H1 (cell line): ENCODE data around the gene VAMP4. TPM values are rescaled to one million over a fixed set of nuclear protein-coding genes. Genes with fewer than 3 reads are reported as not detected.

Experiments used
- CTCF ChIA-PET: fragments of 300-600 bp; sonication (Branson Sonifier 250); formaldehyde crosslinking; loops from one replicate; lab custom pipeline; 2021; ENCODE audit not compliant: partially characterized antibody; lab: Charles Lee
- POLR2A ChIA-PET: fragments of 300-600 bp; sonication (Branson Sonifier 250); formaldehyde crosslinking; loops from one replicate; lab custom pipeline; 2021; ENCODE audit warnings: inconsistent platforms; ENCODE audit not compliant: partially characterized antibody; lab: Charles Lee
- DNase-seq, 2 experiments: peaks; one replicate each; pipeline versions ENCODE4 v3.0.0 to v3.0.0-alpha.2; 2010 to 2022; ENCODE audit warnings: low spot score in 2 of 2, low read depth in 1 of 2, mixed read lengths in 1 of 2
- FAIRE-seq: peaks from 2 replicates; lab custom pipeline; 2011; peaks lifted over from hg19 to GRCh38; lab: Jason Lieb, UNC
- H2AFZ ChIP-seq: 2 replicates; pipeline ENCODE4 v1.8.1; 2012; ENCODE audit warnings: low read length, inconsistent platforms
- H2AK5ac ChIP-seq: 2 replicates; pipeline ENCODE4 v1.6.1; 2013; ENCODE audit warnings: low read depth, low read length
- H2BK120ac ChIP-seq: replicated peaks from 2 replicates; pipeline ENCODE3; 2013; ENCODE audit warnings: low read depth, low read length, inconsistent platforms
- H2BK12ac ChIP-seq: 2 replicates; pipeline ENCODE4 v1.6.1; 2013; ENCODE audit warnings: low read depth, low read length
- H2BK15ac ChIP-seq: 2 replicates; pipeline ENCODE4 v1.6.1; 2013; ENCODE audit warnings: low read length
- H2BK20ac ChIP-seq: 2 replicates; pipeline ENCODE4 v1.6.1; 2013; ENCODE audit warnings: low read length
- H2BK5ac ChIP-seq: 2 replicates; pipeline ENCODE4 v1.6.1; 2013; ENCODE audit warnings: low read depth, low read length
- H3K14ac ChIP-seq: 2 replicates; pipeline ENCODE4 v1.6.1; 2013; ENCODE audit warnings: inconsistent platforms; ENCODE audit not compliant: insufficient read length
- H3K18ac ChIP-seq: 2 replicates; pipeline ENCODE4 v1.6.1; 2013; ENCODE audit warnings: low read length; ENCODE audit errors: extremely low read depth
- H3K23ac ChIP-seq: 2 replicates; pipeline ENCODE4 v1.6.1; 2013; ENCODE audit warnings: inconsistent platforms; ENCODE audit not compliant: insufficient read length
- H3K23me2 ChIP-seq: 2 replicates; pipeline ENCODE4 v1.6.1; 2013; ENCODE audit warnings: low read depth, low read length
- H3K27ac ChIP-seq: 2 replicates; pipeline ENCODE4 v1.6.1; 2011; ENCODE audit warnings: low read depth, low read length, inconsistent platforms
- H3K27me3 ChIP-seq, 4 experiments: replicated peaks in 1 of 4; 1 replicate in 1 of 4; 2 replicates in 3 of 4; pipeline versions ENCODE4 v1.6.1 to v1.8.1; 2011 to 2013; ENCODE audit warnings: low read length in 3 of 4, mild to moderate bottlenecking in 3 of 4, inconsistent platforms in 2 of 4, mixed read lengths in 2 of 4, moderate library complexity in 1 of 4; ENCODE audit not compliant: control insufficient read depth in 3 of 4, insufficient read depth in 3 of 4; ENCODE audit errors: extremely low read depth in 1 of 4
- H3K36me3 ChIP-seq, 4 experiments: 2 replicates each; pipeline versions ENCODE4 v1.6.1 to v1.8.1; 2011 to 2013; ENCODE audit warnings: mild to moderate bottlenecking in 4 of 4, low read length in 3 of 4, moderate library complexity in 2 of 4, control low read depth in 1 of 4, inconsistent platforms in 1 of 4; ENCODE audit not compliant: insufficient read depth in 4 of 4, control insufficient read depth in 2 of 4
- H3K4ac ChIP-seq: replicated peaks from 2 replicates; pipeline ENCODE3; 2013; ENCODE audit warnings: low read length, low read depth, mixed read lengths, inconsistent platforms; ENCODE audit not compliant: insufficient read length
- H3K4me1 ChIP-seq, 4 experiments: replicated peaks in 1 of 4; 1 replicate in 1 of 4; 2 replicates in 3 of 4; pipeline versions ENCODE4 v1.6.1 to v1.8.1; 2011 to 2013; ENCODE audit warnings: low read length in 3 of 4, inconsistent platforms in 2 of 4, mixed read lengths in 1 of 4; ENCODE audit not compliant: insufficient read depth in 4 of 4, control insufficient read depth in 3 of 4
- H3K4me2 ChIP-seq, 2 experiments: 2 replicates each; pipeline versions ENCODE4 v1.6.1 to v1.8.1; 2011 to 2013; ENCODE audit warnings: low read depth in 2 of 2, low read length in 2 of 2, control low read depth in 1 of 2, inconsistent platforms in 1 of 2, mild to moderate bottlenecking in 1 of 2; ENCODE audit not compliant: insufficient read depth in 1 of 2
- H3K4me3 ChIP-seq, 4 experiments: fragments of 200-600, 300-600 bp in 1 of 4; sonication (generic), shearing (Covaris generic), sonication (Bioruptor Twin) in 1 of 4; 2 replicates each; pipeline versions ENCODE4 v1.5.1 to v1.8.1; 2011 to 2016; ENCODE audit warnings: low read length in 4 of 4, low read depth in 3 of 4, control low read depth in 2 of 4, inconsistent platforms in 2 of 4, mild to moderate bottlenecking in 2 of 4, mixed read lengths in 1 of 4, moderate library complexity in 1 of 4; ENCODE audit not compliant: insufficient read depth in 2 of 4; ENCODE audit errors: extremely low read depth in 1 of 4
- H3K56ac ChIP-seq: replicated peaks from 2 replicates; pipeline ENCODE3; 2013; ENCODE audit warnings: low read depth, mild to moderate bottlenecking, mixed read lengths, low read length, inconsistent platforms; ENCODE audit not compliant: insufficient read length
- H3K79me1 ChIP-seq: 2 replicates; pipeline ENCODE4 v1.6.1; 2013; ENCODE audit warnings: low read depth, low read length, control low read depth
- H3K79me2 ChIP-seq, 2 experiments: 2 replicates each; pipeline versions ENCODE4 v1.6.1 to v1.8.1; 2012 to 2013; ENCODE audit warnings: low read length in 2 of 2, mild to moderate bottlenecking in 2 of 2, inconsistent platforms in 1 of 2; ENCODE audit not compliant: insufficient read depth in 2 of 2, control insufficient read depth in 1 of 2
- H3K9ac ChIP-seq, 4 experiments: replicated peaks in 1 of 4; 1 replicate in 1 of 4; 2 replicates in 3 of 4; pipeline versions ENCODE4 v1.6.1 to v1.8.1; 2011 to 2013; ENCODE audit warnings: low read depth in 3 of 4, low read length in 3 of 4, control low read depth in 2 of 4, mild to moderate bottlenecking in 2 of 4, moderate library complexity in 2 of 4, inconsistent platforms in 1 of 4; ENCODE audit errors: extremely low read depth in 1 of 4
- H3K9me3 ChIP-seq, 2 experiments: 2 replicates each; pipeline versions ENCODE4 v1.6.1 to v1.8.1; 2012 to 2013; ENCODE audit warnings: mild to moderate bottlenecking in 2 of 2, moderate library complexity in 2 of 2, control low read depth in 1 of 2, inconsistent platforms in 1 of 2, low read depth in 1 of 2, low read length in 1 of 2, mixed read lengths in 1 of 2; ENCODE audit not compliant: insufficient read depth in 2 of 2
- H4K20me1 ChIP-seq, 2 experiments: replicated peaks in 1 of 2; 2 replicates each; pipeline versions ENCODE3 to v1.8.1; 2011 to 2013; ENCODE audit warnings: inconsistent platforms in 2 of 2, low read length in 2 of 2, mild to moderate bottlenecking in 1 of 2; ENCODE audit not compliant: insufficient read depth in 2 of 2, control insufficient read depth in 1 of 2
- H4K5ac ChIP-seq: 2 replicates; pipeline ENCODE4 v1.6.1; 2013; ENCODE audit warnings: low read length, low read depth, mixed read lengths, inconsistent platforms; ENCODE audit not compliant: insufficient read length
- H4K8ac ChIP-seq: 2 replicates; pipeline ENCODE4 v1.8.0; 2013; ENCODE audit warnings: mild to moderate bottlenecking, moderate library complexity, low read length, inconsistent platforms; ENCODE audit not compliant: insufficient read depth; ENCODE audit errors: extremely low read depth
- H4K91ac ChIP-seq: replicated peaks from 2 replicates; pipeline ENCODE3; 2013; ENCODE audit warnings: low read length, mixed read lengths, inconsistent platforms; ENCODE audit not compliant: insufficient read length
- ATF3 ChIP-seq: IDR thresholded peaks from 2 replicates; pipeline ENCODE4 v1.6.1; 2011; ENCODE audit warnings: low read depth, mild to moderate bottlenecking, low read length; ENCODE audit not compliant: insufficient read depth
- CBX5 ChIP-seq: fragments of 300-800, 300-1000 bp; sonication (generic); IDR thresholded peaks from 2 replicates; pipeline ENCODE4 v1.7.1; 2016; ENCODE audit warnings: antibody characterized with exemption, low read length, low read depth
- KDM1A ChIP-seq: fragments of 200-600, 300-600 bp; sonication (generic); IDR thresholded peaks from 2 replicates; pipeline ENCODE4 v1.7.1; 2016; ENCODE audit warnings: mild to moderate bottlenecking, low read length, borderline replicate concordance
- NRF1 ChIP-seq: IDR thresholded peaks from 2 replicates; pipeline ENCODE4 v1.6.1; 2011; ENCODE audit warnings: mild to moderate bottlenecking, low read depth, low read length, improper control_type of control experiment
- POU5F1 ChIP-seq: IDR thresholded peaks from 2 replicates; pipeline ENCODE4 v1.6.1; 2011; ENCODE audit warnings: low read depth, mild to moderate bottlenecking, low read length, moderate library complexity
- RBBP5 ChIP-seq: IDR thresholded peaks from 2 replicates; pipeline ENCODE4 v1.7.1; 2012; ENCODE audit warnings: low read depth, mild to moderate bottlenecking, inconsistent platforms, low read length, moderate library complexity, borderline replicate concordance
- RNF2 ChIP-seq: fragments of 200-900, 300-1000 bp; sonication (generic); IDR thresholded peaks from 2 replicates; pipeline ENCODE4 v1.7.1; 2016; ENCODE audit warnings: borderline replicate concordance, low read depth, mild to moderate bottlenecking, antibody characterized with exemption, low read length; ENCODE audit not compliant: poor library complexity, severe bottlenecking; ENCODE audit errors: missing control alignments
- SP2 ChIP-seq: IDR thresholded peaks from 2 replicates; pipeline ENCODE4 v1.6.1; 2012; ENCODE audit warnings: mild to moderate bottlenecking, low read length, inconsistent platforms
- SUZ12 ChIP-seq: fragments of 200-600 bp; sonication (generic); IDR thresholded peaks from 2 replicates; pipeline ENCODE4 v1.6.1; 2012; ENCODE audit warnings: mild to moderate bottlenecking, inconsistent platforms, low read length, moderate library complexity, mixed read lengths
- TEAD4 ChIP-seq: IDR thresholded peaks from 2 replicates; pipeline ENCODE4 v1.6.1; 2012; ENCODE audit warnings: low read depth, low read length, inconsistent platforms, mixed read lengths
- YY1 ChIP-seq: IDR thresholded peaks from 2 replicates; pipeline ENCODE4 v1.6.1; 2011; ENCODE audit warnings: low read depth, mild to moderate bottlenecking, low read length
- polyA plus RNA-seq, 7 experiments: library from polyadenylated mRNA; depleted of rRNA in 3 of 7; stranded (reverse) in 5 of 7; unstranded in 2 of 7; fragments of >200 nt in 5 of 7; fragments of 200-250 nt in 2 of 7; gene quantifications; 1 replicate in 5 of 7; 2 replicates in 1 of 7; 4 replicates in 1 of 7; pipeline versions ENCODE4 v1.2.1 to v1.2.3, GENCODE V29; 2011 to 2013; ENCODE audit warnings: missing spikeins in 2 of 7, mixed read lengths in 2 of 7
- total RNA-seq: library from RNA; stranded (reverse); fragmentation: NEBNext Ultra II Directional; extraction: Animal tissue kit (Norgen Biotek cat#: 25700); gene quantifications from 2 replicates; pipeline ENCODE4 v1.2.1, GENCODE V29; 2021
- TF ChIP-seq, protein P1 (sequence below), 3 experiments: IDR thresholded peaks; 1 replicate in 2 of 3; 2 replicates in 1 of 3; pipeline versions ENCODE4 v1.5.1 to v1.6.1; 2011; ENCODE audit warnings: low read length in 3 of 3, mild to moderate bottlenecking in 3 of 3, inconsistent platforms in 2 of 3, low read depth in 1 of 3, moderate library complexity in 1 of 3; ENCODE audit not compliant: insufficient read depth in 1 of 3; ENCODE audit errors: control extremely low read depth in 1 of 3

VAMP4 gene
- total and polyA plus RNA-seq, 2 of the 8 experiments (the other 6 are each of a cell fraction or from before 2014, with no cell fraction given): 1.6 to 13.9 TPM

DNA sequence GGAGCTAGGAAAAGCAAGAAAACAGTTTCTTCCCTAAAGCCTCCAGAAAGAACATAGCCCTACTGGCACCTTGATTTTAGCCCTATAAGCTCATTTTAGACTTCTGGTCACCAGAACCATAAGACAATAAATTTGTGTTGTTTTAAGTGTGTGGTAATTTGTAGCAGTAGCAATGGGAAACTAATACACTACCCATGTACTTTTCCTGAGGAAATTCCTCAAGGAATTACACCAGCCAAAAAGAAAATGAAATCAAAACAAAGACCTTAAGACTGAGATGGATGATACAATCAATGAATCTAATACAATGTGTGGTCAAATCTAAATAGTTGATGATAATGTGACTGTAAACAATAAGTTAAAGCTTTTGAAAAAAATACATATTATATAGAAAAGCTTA, 11.8 kb downstream of the VAMP4 start:
- Histone ChIP-seq H3K27me3 (no peaks in the 10 kb centered on the region), H3K9me3 (no peaks in the 10 kb centered on the region), H4K5ac (no peak overlapping the region), H3K23me2 (no peaks in the 10 kb centered on the region), H3K36me3 (peaks cover 0 to 4% (median 2%) of the 10 kb centered on the region in 4 experiments; a peak in 2 of 8 replicates), H3K4me1 (no peaks in the 10 kb centered on the region), H4K8ac (no peak overlapping the region), H2AK5ac (no peak overlapping the region), H2BK12ac (no peak overlapping the region), H2BK5ac (no peak overlapping the region), H4K91ac (no peak overlapping the region), H3K9ac (no peak overlapping the region), H2AFZ (no peak overlapping the region), H3K4me3 (no peak overlapping the region), H3K4me2 (no peak overlapping the region), H3K79me2 (no peaks in the 10 kb centered on the region), H3K18ac (no peak overlapping the region), H3K56ac (no peak overlapping the region), H3K23ac (no peak overlapping the region), H3K14ac (no peak overlapping the region), H3K79me1 (no peaks in the 10 kb centered on the region), H3K4ac (no peak overlapping the region), H3K27ac (no peak overlapping the region), H4K20me1 (no peaks in the 10 kb centered on the region), H2BK20ac (no peak overlapping the region), H2BK15ac (no peak overlapping the region), H2BK120ac (no peak overlapping the region)
- POLR2A ChIA-PET: interaction anchor here (2.6 kb wide), 1 partner anchor 13 kb away, joined by 13 read pairs; the partner anchor contains the start of gene VAMP4
- CTCF ChIA-PET: interaction anchor here (0.9 to 2.3 kb wide), 6 partner anchors 9 to 85 kb away, joined by 3 to 8 read pairs (median 3); no protein-coding TSS in a partner anchor
- DNase-seq (no peak), FAIRE-seq (no peak)
- TF ChIP-seq YY1: no peak
- TF ChIP-seq RNF2: no peak
- TF ChIP-seq TEAD4: no peak
- TF ChIP-seq, protein P1, sequence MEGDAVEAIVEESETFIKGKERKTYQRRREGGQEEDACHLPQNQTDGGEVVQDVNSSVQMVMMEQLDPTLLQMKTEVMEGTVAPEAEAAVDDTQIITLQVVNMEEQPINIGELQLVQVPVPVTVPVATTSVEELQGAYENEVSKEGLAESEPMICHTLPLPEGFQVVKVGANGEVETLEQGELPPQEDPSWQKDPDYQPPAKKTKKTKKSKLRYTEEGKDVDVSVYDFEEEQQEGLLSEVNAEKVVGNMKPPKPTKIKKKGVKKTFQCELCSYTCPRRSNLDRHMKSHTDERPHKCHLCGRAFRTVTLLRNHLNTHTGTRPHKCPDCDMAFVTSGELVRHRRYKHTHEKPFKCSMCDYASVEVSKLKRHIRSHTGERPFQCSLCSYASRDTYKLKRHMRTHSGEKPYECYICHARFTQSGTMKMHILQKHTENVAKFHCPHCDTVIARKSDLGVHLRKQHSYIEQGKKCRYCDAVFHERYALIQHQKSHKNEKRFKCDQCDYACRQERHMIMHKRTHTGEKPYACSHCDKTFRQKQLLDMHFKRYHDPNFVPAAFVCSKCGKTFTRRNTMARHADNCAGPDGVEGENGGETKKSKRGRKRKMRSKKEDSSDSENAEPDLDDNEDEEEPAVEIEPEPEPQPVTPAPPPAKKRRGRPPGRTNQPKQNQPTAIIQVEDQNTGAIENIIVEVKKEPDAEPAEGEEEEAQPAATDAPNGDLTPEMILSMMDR (IDR thresholded peaks at IDR 0.05; ENCODE audit: control extremely low read depth in 1 of 3, insufficient read depth in 1 of 3, low read depth in 1 of 3, low read length in 3 of 3): no peak
- no peak for TF ChIP-seq SUZ12
- TF ChIP-seq SP2: no peak
- no peak for TF ChIP-seq RBBP5
- no peak for TF ChIP-seq ATF3
- no peak for TF ChIP-seq CBX5
- TF ChIP-seq NRF1: no peak
- TF ChIP-seq POU5F1: no peak
- no peak for TF ChIP-seq KDM1A
